HG03469 (cell line): ENCODE data around the gene MACROD2.

Source experiments
- ATAC-seq: cut with Tn5 transposase; IDR thresholded peaks from one replicate; pipeline ENCODE4 v1.9.1; 2021; ENCODE audit warnings: mild to moderate bottlenecking, moderate library complexity, moderate number of reproducible peaks; ENCODE audit not compliant: unreplicated experiment

Gene MACROD2

GRCh38 chr20:16081421-16081820 lies 2086.1 kb downstream of the MACROD2 start:
- ATAC-seq = no peak

GRCh38 chr20:16082051-16082550 lies 2086.8 kb downstream of the MACROD2 start:
- ATAC-seq = no peak

DNA sequence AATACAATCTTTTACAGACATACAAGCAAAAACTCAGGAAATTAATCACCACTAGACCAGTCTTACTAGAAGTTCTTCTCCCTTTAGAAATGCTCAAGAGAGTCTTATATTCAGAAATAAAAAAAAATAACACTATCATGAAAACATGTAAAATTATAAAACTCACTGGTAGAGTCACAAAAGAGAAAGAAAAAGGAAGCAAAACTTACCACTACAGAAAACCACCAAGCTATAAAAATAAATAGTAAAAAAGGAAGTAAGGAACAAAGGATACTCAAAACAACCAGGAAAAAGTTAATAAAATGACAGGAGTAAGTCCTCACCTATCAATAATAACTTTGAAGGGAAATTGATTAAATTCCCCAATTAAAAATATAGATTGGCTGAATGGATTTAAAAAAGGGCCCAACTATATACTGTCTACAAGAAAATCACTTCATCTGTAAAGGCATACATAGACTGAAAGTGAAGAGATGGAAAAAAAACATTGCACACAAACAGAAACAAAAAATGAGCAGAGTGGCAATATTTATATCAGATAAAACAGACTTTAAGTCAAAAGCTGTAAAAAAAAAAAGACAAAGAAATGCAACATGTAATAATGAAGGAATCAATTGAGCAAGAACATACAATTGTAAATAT lies 2088.4 kb downstream of the MACROD2 start:
- ATAC-seq = no peak

GRCh38 chr20:16095226-16095625 lies 2099.9 kb downstream of the MACROD2 start:
- no peak for ATAC-seq

DNA sequence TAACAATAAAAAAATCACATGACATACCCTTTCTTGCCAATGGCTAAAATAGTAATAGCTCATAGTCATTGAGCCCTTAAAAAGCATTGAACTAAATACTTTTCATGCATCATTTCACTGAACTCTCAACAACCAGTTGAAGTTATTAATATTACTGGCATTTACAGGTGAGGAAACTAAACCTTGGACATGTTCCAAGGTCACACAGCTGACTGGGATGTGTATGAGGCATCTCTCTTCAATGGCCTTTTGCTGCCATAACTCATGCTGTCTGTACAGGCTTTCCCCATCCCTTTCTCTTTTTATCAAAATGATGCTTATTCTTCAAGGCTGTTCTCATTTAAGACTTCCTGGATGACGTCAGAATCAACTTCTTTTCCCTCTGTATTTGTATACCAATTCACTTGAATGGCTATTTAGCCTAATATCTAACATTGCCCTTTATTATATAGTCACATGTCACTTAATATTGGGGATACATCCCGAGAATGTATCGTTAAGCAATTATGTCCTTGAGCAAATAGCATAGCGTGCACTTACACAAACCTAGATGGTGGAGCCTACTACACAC lies 2101.5 kb downstream of the MACROD2 start:
- ATAC-seq = no peak

- no peak for ATAC-seq
Measured at GRCh38 chr20:16097788-16098187, 2102.5 kb downstream of the MACROD2 start.

- ATAC-seq = no peak
Measured at GRCh38 chr20:16098890-16099639, 2103.7 kb downstream of the MACROD2 start.

DNA sequence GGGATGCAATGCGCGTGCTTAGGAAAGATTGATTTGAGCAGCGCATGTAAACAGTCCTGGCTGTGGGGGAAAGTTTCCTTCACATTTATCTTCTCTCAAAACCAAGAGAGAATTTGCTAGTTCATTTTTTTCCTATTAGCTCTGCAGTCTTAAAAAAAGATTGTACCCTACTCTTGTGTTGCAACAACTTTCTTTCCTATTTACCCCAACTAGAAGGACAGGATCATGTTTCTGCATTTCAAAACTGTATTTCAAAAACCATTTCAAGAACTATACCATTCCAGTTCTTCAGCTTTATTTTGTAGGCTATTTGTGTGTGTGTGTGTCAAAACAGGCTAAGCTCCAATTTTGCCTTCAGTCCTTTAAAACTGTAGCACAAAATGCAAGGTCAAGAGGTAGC lies 2104.8 kb downstream of the MACROD2 start:
- no peak for ATAC-seq

- ATAC-seq = no peak
Measured at GRCh38 chr20:16100767-16101166, 2105.5 kb downstream of the MACROD2 start.
